Peyer's patch (tissue), 4 donors: ENCODE measurements around the gene ABCD1.

Experiments
- POLR2A ChIP-seq, 2 donors: fragments of 450-650 bp; IDR thresholded peaks; one replicate each; pipeline ENCODE4 v1.5.1; 2017; ENCODE audit warnings: antibody characterized with exemption in 2 of 2, mild to moderate bottlenecking in 2 of 2, moderate library complexity in 2 of 2
- TF ChIP-seq, protein P1 (sequence below), 6 experiments: fragments of 450-650 bp in 4 of 6; fragments of 200-600 bp in 2 of 6; sonication (generic) in 1 of 6; IDR thresholded peaks; one replicate each; pipeline ENCODE4 v1.5.1; 2017 to 2019; ENCODE audit warnings: antibody characterized with exemption in 6 of 6, mild to moderate bottlenecking in 3 of 6, moderate library complexity in 1 of 6

DNA sequence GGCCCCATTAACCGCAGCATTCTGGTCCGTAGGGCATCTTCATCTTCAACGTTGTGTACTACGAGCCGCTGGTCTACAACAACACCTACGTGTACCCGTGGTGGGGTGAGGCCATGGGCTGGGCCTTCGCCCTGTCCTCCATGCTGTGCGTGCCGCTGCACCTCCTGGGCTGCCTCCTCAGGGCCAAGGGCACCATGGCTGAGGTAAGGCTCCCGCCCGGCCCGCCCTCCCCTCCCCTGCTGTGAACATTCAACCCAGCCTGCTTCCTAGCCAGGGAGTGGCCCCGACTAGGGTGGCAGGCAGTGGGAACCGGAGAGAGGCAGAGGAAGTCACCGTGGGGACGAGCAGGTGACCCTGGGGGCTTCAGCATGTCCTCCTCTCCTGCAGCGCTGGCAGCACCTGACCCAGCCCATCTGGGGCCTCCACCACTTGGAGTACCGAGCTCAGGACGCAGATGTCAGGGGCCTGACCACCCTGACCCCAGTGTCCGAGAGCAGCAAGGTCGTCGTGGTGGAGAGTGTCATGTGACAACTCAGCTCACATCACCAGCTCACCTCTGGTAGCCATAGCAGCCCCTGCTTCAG lies 29.9 kb upstream of the ABCD1 start:
- TF ChIP-seq, protein P1, sequence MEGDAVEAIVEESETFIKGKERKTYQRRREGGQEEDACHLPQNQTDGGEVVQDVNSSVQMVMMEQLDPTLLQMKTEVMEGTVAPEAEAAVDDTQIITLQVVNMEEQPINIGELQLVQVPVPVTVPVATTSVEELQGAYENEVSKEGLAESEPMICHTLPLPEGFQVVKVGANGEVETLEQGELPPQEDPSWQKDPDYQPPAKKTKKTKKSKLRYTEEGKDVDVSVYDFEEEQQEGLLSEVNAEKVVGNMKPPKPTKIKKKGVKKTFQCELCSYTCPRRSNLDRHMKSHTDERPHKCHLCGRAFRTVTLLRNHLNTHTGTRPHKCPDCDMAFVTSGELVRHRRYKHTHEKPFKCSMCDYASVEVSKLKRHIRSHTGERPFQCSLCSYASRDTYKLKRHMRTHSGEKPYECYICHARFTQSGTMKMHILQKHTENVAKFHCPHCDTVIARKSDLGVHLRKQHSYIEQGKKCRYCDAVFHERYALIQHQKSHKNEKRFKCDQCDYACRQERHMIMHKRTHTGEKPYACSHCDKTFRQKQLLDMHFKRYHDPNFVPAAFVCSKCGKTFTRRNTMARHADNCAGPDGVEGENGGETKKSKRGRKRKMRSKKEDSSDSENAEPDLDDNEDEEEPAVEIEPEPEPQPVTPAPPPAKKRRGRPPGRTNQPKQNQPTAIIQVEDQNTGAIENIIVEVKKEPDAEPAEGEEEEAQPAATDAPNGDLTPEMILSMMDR (IDR thresholded peaks at IDR 0.05), result no peak
- TF ChIP-seq POLR2A (IDR thresholded peaks at IDR 0.05), result no peak
